HUES6 (cell line): ENCODE measurements around the gene CALN1.
"Not testable (repeated sequence)": the region's sequence is repeated elsewhere in the genome, so short reads cannot be mapped to it uniquely, and the experiment has no call there.

Experiments
- H3K27ac ChIP-seq: 2 replicates; pipeline ENCODE4 v1.7.0; 2013; ENCODE audit warnings: low read depth, mild to moderate bottlenecking, low read length, inconsistent platforms
- H3K27me3 ChIP-seq: 2 replicates; pipeline ENCODE4 v1.6.1; 2013; ENCODE audit warnings: low read length; ENCODE audit not compliant: control insufficient read depth, insufficient read depth
- H3K36me3 ChIP-seq: 2 replicates; pipeline ENCODE4 v1.6.1; 2013; ENCODE audit warnings: low read length; ENCODE audit not compliant: control insufficient read depth, insufficient read depth
- H3K4me1 ChIP-seq: 2 replicates; pipeline ENCODE4 v1.6.1; 2013; ENCODE audit warnings: low read length; ENCODE audit not compliant: control insufficient read depth, insufficient read depth
- H3K4me3 ChIP-seq: 2 replicates; pipeline ENCODE4 v1.5.1; 2013; ENCODE audit warnings: low read depth, low read length
- H3K9ac ChIP-seq: one replicate; pipeline ENCODE4 v1.6.1; 2013; ENCODE audit warnings: mild to moderate bottlenecking, low read length
- H3K9me3 ChIP-seq: 2 replicates; pipeline ENCODE4 v1.6.1; 2013; ENCODE audit warnings: low read depth, low read length; ENCODE audit not compliant: control insufficient read depth, insufficient read depth

CALN1 gene

DNA sequence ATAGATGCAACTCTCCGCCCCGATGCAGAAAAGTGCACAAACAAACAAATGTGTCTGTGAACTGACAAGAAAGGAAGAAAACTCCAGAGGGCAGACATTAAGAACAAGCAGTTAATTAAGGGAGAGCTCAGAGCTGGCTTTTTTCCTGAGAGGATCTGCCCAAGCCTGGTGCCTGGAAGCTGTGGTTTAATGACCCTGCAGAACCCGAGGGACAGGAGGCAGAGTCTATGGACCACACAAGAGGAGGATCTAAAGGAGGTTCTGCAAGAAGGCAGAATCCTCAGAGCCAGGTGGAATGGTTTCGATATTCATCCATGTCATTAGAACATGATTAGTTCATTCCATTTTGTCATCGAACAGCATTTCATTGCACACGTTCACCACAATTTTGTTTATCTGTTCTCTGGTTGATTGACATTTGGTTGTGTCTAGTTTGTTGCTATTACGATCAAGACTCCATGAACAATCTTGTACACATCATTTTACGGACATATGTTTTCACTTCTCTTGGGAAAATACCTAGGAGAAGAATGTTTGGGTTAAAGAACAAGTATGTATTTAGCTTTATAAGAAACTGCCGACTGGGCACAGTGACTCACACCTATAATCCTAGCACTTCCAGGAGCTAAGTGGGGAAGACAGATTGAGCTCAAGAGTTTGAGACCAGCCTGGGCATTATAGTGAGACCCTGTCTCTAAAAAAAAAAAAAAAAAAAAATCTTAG is 560.2 kb downstream of the CALN1 start:
- Histone ChIP-seq H3K9ac (no peak overlapping the region), H3K4me1 (no peaks in the 10 kb centered on the region), H3K27ac (no peak overlapping the region)

DNA sequence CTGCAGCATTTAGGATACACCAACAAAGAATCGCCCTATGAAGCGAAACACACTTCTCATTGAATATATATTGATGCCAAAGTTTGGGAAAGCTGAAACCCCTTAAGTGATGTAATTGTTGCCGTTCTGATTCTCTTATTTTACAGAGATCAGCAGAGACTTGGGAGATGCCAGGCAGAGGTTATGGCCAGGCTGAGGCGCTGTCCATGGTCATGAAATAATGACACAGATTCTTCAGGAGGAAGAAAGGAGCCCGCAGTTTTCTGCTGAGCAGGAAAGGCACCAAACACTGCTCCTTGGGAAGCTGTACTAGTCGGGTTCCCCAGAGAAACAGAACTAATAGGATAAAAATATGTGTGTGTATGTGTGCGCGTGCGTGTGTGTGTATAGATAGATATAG is 566.0 kb downstream of the CALN1 start:
- H3K4me1 ChIP-seq: peaks cover 3% of the 10 kb centered on the region; the same call in 1 of the 2 replicates
- H3K9me3 ChIP-seq: no peaks in the 10 kb centered on the region
- no peak overlapping the region for H3K27ac ChIP-seq
- H3K36me3 ChIP-seq: no peaks in the 10 kb centered on the region
- no peaks in the 10 kb centered on the region for H3K27me3 ChIP-seq
- no peak overlapping the region for H3K4me3 ChIP-seq
- H3K9ac ChIP-seq: no peak overlapping the region

More for the DNA sequence above, 560.2 kb downstream of the CALN1 start:
- no peaks in the 10 kb centered on the region for H3K36me3 ChIP-seq
- H3K9me3 ChIP-seq: no peaks in the 10 kb centered on the region
- no peaks in the 10 kb centered on the region for H3K27me3 ChIP-seq
- no peak overlapping the region for H3K4me3 ChIP-seq

GRCh38 chr7:71843676-71844075 is 568.5 kb downstream of the CALN1 start:
- H3K9ac ChIP-seq: no peak overlapping the region
- no peak overlapping the region for H3K27ac ChIP-seq
- no peaks in the 10 kb centered on the region for H3K36me3 ChIP-seq
- no peaks in the 10 kb centered on the region for H3K27me3 ChIP-seq
- no peaks in the 10 kb centered on the region for H3K9me3 ChIP-seq
- peaks cover 3% of the 10 kb centered on the region; the same call in 1 of the 2 replicates for H3K4me1 ChIP-seq
- no peak overlapping the region for H3K4me3 ChIP-seq

DNA sequence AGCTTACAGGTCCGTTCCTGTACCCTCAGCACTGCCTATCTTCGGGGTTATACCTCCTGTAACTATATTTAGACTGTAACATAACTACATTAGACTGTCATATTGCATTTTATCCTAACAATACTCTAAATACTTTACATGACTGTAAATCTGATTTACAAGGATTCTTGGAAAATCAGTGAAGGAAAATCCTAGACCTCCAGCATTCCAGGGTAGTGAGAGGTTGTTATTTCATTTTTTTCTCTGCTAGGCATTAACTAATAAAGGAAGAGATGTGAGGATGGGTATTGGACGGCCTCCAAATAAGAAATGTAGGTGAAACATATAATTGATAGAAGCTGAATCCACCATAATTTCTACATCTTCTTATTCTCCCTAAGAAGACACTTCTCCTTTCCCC is 569.4 kb downstream of the CALN1 start:
- H3K27ac ChIP-seq: no peak overlapping the region
- H3K27me3 ChIP-seq: no peaks in the 10 kb centered on the region
- H3K4me3 ChIP-seq: no peak overlapping the region
- H3K9ac ChIP-seq: no peak overlapping the region
- no peaks in the 10 kb centered on the region for H3K9me3 ChIP-seq
- H3K4me1 ChIP-seq: peaks cover 3% of the 10 kb centered on the region; the same call in 1 of the 2 replicates
- no peaks in the 10 kb centered on the region for H3K36me3 ChIP-seq

DNA sequence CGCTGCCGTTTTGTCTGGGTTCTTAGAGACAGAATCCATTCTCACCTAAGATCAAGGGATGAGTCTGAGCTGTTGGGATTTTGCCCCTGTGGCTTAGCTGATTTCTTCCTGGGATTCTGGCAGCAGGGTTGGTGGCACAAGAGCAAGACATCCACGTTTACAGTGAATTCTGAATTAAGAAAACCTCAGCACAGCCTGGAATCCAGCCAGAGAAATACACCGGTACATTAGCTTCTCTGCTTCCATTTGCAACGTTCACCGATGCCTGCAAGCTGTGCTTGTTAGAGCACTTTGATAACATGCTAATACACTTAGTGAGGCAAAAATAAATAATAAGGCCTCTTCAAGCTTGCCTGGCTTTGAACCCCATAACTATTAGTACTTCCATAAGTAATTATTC is 569.8 kb downstream of the CALN1 start:
- Histone ChIP-seq H3K9ac (no peak overlapping the region), H3K4me3 (no peak overlapping the region), H3K27ac (no peak overlapping the region), H3K4me1 (peaks cover 3% of the 10 kb centered on the region; the same call in 1 of the 2 replicates), H3K27me3 (no peaks in the 10 kb centered on the region), H3K9me3 (no peaks in the 10 kb centered on the region), H3K36me3 (no peaks in the 10 kb centered on the region)

- no peak overlapping the region for H3K4me3 ChIP-seq
- no peaks in the 10 kb centered on the region for H3K36me3 ChIP-seq
- H3K27ac ChIP-seq: no peak overlapping the region
- no peaks in the 10 kb centered on the region for H3K9me3 ChIP-seq
- H3K9ac ChIP-seq: no peak overlapping the region
- H3K27me3 ChIP-seq: no peaks in the 10 kb centered on the region
- H3K4me1 ChIP-seq: no peaks in the 10 kb centered on the region
Observed at GRCh38 chr7:71835056-71835455, 577.1 kb downstream of the CALN1 start.

DNA sequence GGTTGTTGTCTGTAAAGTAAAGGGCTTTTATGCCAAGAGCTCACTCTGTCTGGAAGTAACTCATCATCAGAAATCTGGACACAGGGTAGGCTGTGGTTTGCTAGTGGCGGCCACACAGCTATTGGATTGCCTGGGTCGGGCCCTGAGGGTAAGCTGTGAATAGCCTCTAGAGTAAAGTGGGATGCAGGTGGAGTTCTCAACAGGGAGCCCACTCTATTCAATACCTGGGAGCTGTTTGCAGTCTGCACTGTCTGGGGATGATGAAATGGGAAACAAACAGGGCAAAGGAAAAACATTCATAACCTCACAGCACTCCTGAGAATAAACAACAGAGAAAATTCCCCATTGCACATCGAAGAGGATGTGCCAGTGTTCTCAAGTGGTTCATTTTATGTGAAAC is 582.6 kb downstream of the CALN1 start:
- H3K36me3 ChIP-seq: no peaks in the 10 kb centered on the region
- no peaks in the 10 kb centered on the region for H3K4me1 ChIP-seq
- H3K27ac ChIP-seq: no peak overlapping the region
- H3K9me3 ChIP-seq: no peaks in the 10 kb centered on the region
- no peak overlapping the region for H3K4me3 ChIP-seq
- no peaks in the 10 kb centered on the region for H3K27me3 ChIP-seq
- no peak overlapping the region for H3K9ac ChIP-seq

GRCh38 chr7:71828361-71828760 is 583.8 kb downstream of the CALN1 start:
- Histone ChIP-seq H3K36me3 (no peaks in the 10 kb centered on the region), H3K9me3 (no peaks in the 10 kb centered on the region), H3K4me3 (no peak overlapping the region), H3K9ac (no peak overlapping the region), H3K4me1 (peaks cover 4% of the 10 kb centered on the region), H3K27ac (no peak overlapping the region), H3K27me3 (no peaks in the 10 kb centered on the region)

DNA sequence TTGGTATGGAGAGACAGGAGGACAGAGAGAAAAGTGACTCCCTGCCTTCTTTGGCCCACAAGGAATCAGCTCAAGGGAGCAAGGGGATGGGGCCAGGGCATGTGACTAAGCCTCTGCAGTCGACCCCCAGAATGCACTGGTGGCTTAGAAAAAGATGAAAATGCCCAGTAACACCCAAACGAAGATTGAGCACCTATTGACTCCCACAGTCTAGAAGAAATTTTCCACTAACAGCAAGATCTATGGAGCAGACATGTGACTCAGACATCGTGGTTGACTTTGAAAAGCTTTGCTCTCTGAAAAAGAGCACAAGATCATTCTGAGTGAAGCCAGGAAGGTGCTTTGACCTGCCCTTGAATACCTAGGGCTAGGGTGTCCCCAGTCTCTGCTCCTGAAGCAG is 586.0 kb downstream of the CALN1 start:
- no peak overlapping the region for H3K4me3 ChIP-seq
- H3K27me3 ChIP-seq: no peaks in the 10 kb centered on the region
- H3K9ac ChIP-seq: no peak overlapping the region
- H3K27ac ChIP-seq: no peak overlapping the region
- H3K9me3 ChIP-seq: no peaks in the 10 kb centered on the region
- H3K36me3 ChIP-seq: no peaks in the 10 kb centered on the region
- H3K4me1 ChIP-seq: peaks cover 4% of the 10 kb centered on the region

GRCh38 chr7:71824006-71824760 is 588.0 kb downstream of the CALN1 start:
- peaks cover 4% of the 10 kb centered on the region for H3K4me1 ChIP-seq
- H3K36me3 ChIP-seq: no peaks in the 10 kb centered on the region
- H3K27ac ChIP-seq: no peak overlapping the region
- H3K9me3 ChIP-seq: no peaks in the 10 kb centered on the region
- H3K27me3 ChIP-seq: no peaks in the 10 kb centered on the region
- no peak overlapping the region for H3K9ac ChIP-seq
- no peak overlapping the region for H3K4me3 ChIP-seq

DNA sequence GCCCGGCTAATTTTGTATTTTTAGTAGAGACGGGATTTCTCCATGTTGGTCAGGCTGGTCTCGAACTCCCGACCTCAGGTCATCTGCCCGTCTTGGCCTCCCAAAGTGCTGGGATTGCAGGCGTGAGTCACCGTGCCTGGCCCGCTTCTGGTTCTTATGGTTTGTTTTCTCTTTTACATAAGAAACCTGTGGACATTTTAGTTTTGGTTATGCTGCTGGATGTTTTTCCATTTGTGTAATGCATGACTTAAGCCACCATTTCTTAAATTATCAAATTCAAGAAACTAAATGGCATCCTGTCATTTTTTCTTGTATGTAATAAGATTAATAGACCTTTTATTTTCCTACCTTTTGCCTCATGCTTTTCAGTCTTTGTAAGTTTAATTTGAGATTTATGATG is 589.7 kb downstream of the CALN1 start:
- not testable (repeated sequence) for H3K4me1 ChIP-seq

More for the DNA sequence above, 589.7 kb downstream of the CALN1 start:
- not testable (repeated sequence) for H3K9ac ChIP-seq, H3K27me3 ChIP-seq, H3K4me3 ChIP-seq, H3K36me3 ChIP-seq, H3K27ac ChIP-seq, H3K9me3 ChIP-seq
